D721Med (cell line): Measurements from ENCODE around the gene SDHAF4.
"Not testable (repeated sequence)": the region's sequence is repeated elsewhere in the genome, so short reads cannot be mapped to it uniquely, and the experiment has no call there.

ENCODE experiments used
- DNase-seq: peaks from one replicate; pipeline ENCODE4 v3.0.0; 2011; ENCODE audit warnings: low spot score; ENCODE audit not compliant: insufficient read length
- FAIRE-seq: peaks from 2 replicates; lab custom pipeline; 2011; peaks lifted over from hg19 to GRCh38; lab: Jason Lieb, UNC
- TF ChIP-seq, protein P1 (sequence below): IDR thresholded peaks from 2 replicates; pipeline ENCODE4 v1.5.1; 2012; ENCODE audit warnings: mild to moderate bottlenecking, control low read depth; ENCODE audit not compliant: insufficient read depth; ENCODE audit errors: missing control alignments

Gene SDHAF4

DNA sequence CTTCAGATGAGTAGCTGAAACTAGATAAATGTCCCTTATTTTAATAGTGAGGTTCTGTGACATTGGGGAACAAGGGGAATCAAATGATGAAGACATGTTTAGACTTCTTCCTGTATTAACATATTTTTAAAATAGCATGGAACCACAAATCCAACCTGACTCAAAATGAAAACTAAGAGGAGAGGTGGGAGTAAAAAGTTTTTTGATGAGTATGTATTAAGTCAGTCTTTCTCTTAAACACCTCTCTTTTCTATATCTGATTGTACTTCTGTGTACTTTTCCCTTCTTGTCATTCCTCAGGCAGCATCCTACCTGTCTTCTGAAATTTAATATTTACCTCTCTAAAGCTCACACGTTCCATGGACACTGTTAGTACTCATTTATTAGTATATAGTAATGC, 8.7 kb upstream of the SDHAF4 start:
- no peak for FAIRE-seq

DNA sequence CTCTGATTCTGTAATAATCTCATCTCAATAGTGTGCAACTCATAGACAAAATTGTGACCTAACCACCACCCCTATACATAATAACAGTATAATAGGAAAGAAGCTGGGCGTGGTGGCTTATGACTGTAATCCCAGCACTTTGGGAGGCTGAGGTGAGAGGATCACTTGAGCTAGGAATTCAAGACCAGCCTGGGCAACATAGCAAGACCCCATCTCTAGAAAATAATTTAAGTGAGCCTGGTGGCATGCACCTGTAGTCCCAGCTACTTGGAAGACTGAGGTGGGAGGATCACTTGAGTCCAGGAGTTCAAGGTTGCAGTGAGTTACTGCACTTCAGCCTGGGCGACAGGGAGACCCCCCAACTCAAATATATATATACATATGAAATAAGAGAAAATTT, 4.3 kb upstream of the SDHAF4 start:
- not testable (repeated sequence) for FAIRE-seq, DNase-seq

More for the DNA sequence above, 8.7 kb upstream of the SDHAF4 start:
- TF ChIP-seq, protein P1, sequence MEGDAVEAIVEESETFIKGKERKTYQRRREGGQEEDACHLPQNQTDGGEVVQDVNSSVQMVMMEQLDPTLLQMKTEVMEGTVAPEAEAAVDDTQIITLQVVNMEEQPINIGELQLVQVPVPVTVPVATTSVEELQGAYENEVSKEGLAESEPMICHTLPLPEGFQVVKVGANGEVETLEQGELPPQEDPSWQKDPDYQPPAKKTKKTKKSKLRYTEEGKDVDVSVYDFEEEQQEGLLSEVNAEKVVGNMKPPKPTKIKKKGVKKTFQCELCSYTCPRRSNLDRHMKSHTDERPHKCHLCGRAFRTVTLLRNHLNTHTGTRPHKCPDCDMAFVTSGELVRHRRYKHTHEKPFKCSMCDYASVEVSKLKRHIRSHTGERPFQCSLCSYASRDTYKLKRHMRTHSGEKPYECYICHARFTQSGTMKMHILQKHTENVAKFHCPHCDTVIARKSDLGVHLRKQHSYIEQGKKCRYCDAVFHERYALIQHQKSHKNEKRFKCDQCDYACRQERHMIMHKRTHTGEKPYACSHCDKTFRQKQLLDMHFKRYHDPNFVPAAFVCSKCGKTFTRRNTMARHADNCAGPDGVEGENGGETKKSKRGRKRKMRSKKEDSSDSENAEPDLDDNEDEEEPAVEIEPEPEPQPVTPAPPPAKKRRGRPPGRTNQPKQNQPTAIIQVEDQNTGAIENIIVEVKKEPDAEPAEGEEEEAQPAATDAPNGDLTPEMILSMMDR: no peak
- DNase-seq: no peak

DNA sequence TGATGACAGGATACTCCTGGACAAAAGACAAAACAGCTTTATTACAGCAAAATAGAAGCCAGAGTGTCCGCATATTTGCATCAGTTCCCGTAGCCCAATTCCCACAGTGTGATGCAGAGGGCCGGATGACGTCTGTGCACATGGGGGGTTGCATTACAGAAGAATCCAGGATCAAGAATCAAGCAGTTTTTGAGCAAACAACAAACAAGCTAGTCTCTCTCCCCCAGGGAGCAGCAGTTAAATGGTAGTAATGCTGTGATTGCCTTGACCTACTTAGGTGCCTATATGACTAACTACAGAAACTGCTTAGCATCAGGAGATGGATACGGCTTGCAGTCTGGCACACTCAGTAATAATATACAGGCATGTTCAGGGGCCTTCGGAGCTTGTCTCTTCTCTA, 3.2 kb upstream of the SDHAF4 start:
- DNase-seq: no peak
- FAIRE-seq: no peak
- TF ChIP-seq, protein P1: no peak

DNA sequence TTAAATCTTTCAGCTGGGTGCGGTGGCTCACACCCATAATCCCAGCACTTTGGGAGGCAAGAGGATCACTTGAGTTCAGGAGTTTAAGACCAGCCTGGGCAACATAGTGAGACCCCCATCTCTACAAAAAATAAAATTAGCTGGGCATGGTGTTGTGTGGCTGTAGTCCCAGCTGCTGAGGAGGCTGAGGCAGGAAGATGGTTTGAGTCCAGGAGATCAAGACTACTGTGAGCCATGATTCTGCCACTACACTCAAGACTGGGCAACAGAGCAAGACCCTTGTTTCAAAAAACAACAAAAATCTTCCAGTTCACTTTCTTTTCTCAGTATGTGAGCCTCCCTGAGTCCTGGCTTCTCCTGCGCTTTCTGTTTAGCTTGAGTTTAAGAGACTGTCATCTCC, 7.9 kb downstream of the SDHAF4 start:
- DNase-seq (no peak), FAIRE-seq (no peak)
- TF ChIP-seq, protein P1: no peak

DNA sequence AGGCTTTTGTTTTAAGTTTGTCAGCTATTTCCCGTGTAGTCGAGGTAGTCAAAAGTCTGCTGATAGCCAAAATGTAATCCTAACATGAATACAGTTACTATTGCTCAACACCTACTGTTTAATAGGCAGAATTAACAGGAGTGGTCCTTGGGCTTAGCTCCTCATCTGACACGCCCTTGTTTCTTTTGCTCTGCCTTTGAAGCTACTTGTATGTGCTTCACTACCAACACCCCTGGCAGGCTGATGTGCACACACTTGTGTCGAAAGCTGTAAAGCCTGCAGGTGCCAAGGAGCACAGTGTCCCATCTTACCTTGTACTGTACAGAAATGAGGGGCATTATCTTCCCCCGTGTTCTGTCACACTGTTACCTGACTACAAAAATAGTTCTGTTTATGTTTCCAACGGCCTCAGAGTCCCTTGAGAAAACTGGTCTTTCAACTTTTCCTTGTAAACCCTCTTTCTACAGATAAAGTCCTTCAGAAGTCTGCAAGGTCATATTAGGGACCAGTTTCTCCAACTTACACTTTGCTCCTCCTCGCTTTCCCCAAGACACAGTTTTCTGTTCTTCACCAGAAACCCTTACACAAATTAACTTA, 9.3 kb downstream of the SDHAF4 start:
- FAIRE-seq (no peak), DNase-seq (no peak)
- TF ChIP-seq, protein P1: no peak

DNA sequence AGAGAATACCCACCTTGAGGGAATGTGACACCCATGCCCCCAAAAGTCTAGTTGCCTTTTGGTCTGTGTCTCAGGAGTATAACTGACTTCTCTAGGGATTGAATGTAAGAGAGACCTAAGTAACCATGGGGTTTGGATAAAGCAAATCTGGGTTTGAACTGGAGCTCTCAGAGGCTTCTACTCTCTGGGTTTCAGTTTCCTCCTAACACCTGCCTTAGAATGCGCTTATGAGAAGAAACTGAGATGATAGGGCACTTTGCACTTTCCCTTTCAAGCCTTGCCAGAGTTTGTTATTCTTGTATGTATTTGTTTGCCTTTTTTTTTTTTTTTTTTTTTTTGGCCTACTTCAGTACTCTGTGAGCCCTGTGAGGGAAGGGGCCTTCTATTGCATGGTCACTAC, 19.4 kb downstream of the SDHAF4 start:
- TF ChIP-seq, protein P1: no peak
- DNase-seq (no peak), FAIRE-seq (no peak)

DNA sequence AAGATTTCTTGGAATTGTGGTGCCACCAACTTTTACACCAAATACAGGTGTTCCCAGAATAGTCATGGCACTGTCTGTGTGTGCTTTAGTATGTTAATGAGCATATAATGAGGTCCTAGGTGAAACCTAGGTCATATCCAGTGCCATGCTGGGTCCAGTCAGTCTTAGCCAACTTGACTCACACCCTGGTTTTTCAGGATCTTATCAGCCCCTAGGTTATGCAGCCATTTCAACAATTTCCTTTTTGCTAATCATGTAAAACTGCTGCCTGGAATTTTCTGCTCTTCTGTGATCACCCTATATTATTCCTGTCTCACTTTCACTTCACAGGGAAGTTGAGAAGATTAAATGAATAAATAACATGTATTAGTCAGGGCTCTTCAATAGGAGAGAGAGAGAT, 23.7 kb downstream of the SDHAF4 start:
- no peak for DNase-seq

More for the DNA sequence above, 23.7 kb downstream of the SDHAF4 start:
- TF ChIP-seq, protein P1: no peak
- no peak for FAIRE-seq
